ENCODE measurements around the gene CXCR5. TPM values are rescaled to one million over a fixed set of nuclear protein-coding genes. Genes with fewer than 3 reads are reported as not detected.
A peak's percentile ranks its signal among the peaks of the same experiment; 100 is the strongest.

Gene CXCR5
- total and polyA plus RNA-seq, 10 donors: 25.0 to 66.6 (median 34.3) TPM

- peaks cover 92 to 100% (median 98%) of the 10 kb centered on the region in 6 donors for H3K4me1 ChIP-seq
- intact Hi-C loops (cut with DNase I; ENCODE audit: low total_unique reads): no loop called here
- H3K27me3 ChIP-seq (replicated peaks in 1 of 7): peaks cover 0 to 4% (median 0%) of the 10 kb centered on the region in 7 donors
- no peak for DNase-seq
- H3K9me3 ChIP-seq: no peaks in the 10 kb centered on the region
- TF ChIP-seq CTCF (IDR thresholded peaks at IDR 0.05 in 8 of 11, conservative IDR thresholded peaks at IDR 0.05 in 3 of 11): no peak
- no peak for TF ChIP-seq POLR2A (IDR thresholded peaks at IDR 0.05)
- TF ChIP-seq POLR2AphosphoS5 (IDR thresholded peaks at IDR 0.05): no peak
- peaks cover 0 to 4% (median 0%) of the 10 kb centered on the region in 6 donors for H3K36me3 ChIP-seq
- WGBS, 5 donors: 73 to 100% (median 81%) methylated on average over 2 of the region's 2 CpGs
- peak overlapping the region; percentile 84 to 98 (median 90) for H3K27ac ChIP-seq
- peak overlapping the region in 1 of 8 donors; percentile 55 for H3K4me3 ChIP-seq
These were observed 31.7 kb downstream of the CXCR5 start for GRCh38 chr11:118915396-118915795.

DNA sequence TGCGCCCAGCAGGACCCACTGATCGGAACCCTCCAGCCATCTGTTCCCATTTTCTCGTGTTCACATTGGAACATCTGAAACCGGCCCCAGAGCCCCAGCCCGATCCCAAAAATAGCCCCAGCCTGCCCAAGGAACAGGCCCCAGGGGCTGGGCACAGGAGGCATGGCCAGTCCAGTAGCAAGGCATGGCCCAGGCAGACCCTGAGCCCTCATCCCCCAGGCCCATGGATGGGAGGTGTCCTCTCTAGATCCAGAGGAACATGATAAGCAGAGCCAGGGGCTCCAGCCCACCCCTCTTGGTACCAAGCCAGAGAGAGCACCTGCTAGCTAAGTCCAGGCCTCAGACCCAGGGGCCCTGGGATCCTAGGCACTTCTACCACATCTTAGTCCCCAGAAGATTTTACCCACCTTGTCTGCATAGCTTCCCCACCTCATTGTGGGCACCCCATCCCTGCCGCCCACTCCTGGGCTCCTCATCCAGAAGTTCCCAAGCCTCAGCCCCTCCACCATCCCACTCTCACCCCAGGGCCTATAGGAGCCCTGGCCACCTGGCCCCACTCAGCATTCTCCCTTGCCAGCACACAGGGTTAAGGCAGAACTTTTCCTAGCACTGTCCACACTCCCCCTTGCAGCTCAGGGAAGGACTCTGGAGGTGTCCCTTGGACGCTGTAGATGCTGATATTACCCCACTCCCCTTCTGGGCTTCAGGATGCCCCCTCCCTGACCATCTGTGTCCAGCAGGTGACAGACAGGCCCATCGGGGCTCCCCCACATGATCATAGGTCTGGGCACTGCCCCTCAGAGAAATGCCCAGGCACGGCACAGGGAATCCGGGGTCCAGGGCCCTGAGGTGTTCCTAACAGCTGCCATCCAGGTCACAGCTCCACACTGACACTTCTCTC is 32.5 kb downstream of the CXCR5 start:
- TF ChIP-seq POLR2AphosphoS5 (IDR thresholded peaks at IDR 0.05): no peak
- no peak for TF ChIP-seq POLR2A (IDR thresholded peaks at IDR 0.05)
- TF ChIP-seq CTCF (IDR thresholded peaks at IDR 0.05 in 8 of 11, conservative IDR thresholded peaks at IDR 0.05 in 3 of 11): no peak
- Histone ChIP-seq H3K9me3 (no peaks in the 10 kb centered on the region), H3K4me3 (no peak overlapping the region), H3K4me1 (peaks cover 92 to 100% (median 98%) of the 10 kb centered on the region in 6 donors), H3K27me3 (replicated peaks in 1 of 7) (no peaks in the 10 kb centered on the region), H3K36me3 (peaks cover 0 to 4% (median 0%) of the 10 kb centered on the region in 6 donors), H3K27ac (peak overlapping the region; percentile 84 to 98 (median 90))
- 66 to 73% (median 69%) methylated on average over 9 to 10 of the region's 10 CpGs for WGBS, 5 donors
- intact Hi-C loops (cut with DNase I; ENCODE audit: low total_unique reads): no loop called here
- no peak for DNase-seq

- WGBS, 5 donors: 61 to 80% (median 71%) methylated on average over 8 of the region's 8 CpGs
- H3K36me3 ChIP-seq: peaks cover 0 to 4% (median 0%) of the 10 kb centered on the region in 6 donors
- intact Hi-C loops (cut with DNase I; ENCODE audit: low total_unique reads): no loop called here
- TF ChIP-seq CTCF (IDR thresholded peaks at IDR 0.05 in 8 of 11, conservative IDR thresholded peaks at IDR 0.05 in 3 of 11): no peak
- TF ChIP-seq POLR2A (IDR thresholded peaks at IDR 0.05): peak in 1 of 3 donors; percentile 6
- peak; percentile 28 to 56 (median 29) for TF ChIP-seq POLR2AphosphoS5 (IDR thresholded peaks at IDR 0.05)
- no peaks in the 10 kb centered on the region for H3K27me3 ChIP-seq (replicated peaks in 1 of 7)
- H3K4me1 ChIP-seq: peaks cover 92 to 100% (median 98%) of the 10 kb centered on the region in 6 donors
- DNase-seq: no peak
- H3K4me3 ChIP-seq: peak overlapping the region in 1 of 8 donors; percentile 95
- H3K27ac ChIP-seq: peak overlapping the region; percentile 69 to 98 (median 90)
- H3K9me3 ChIP-seq: no peaks in the 10 kb centered on the region
These were observed 33.2 kb downstream of the CXCR5 start for GRCh38 chr11:118916842-118917388.

Measured in spleen (tissue), 11 donors.